Peyer's patch (tissue), 4 donors: ENCODE data around the gene FBXW2. TPM values are rescaled to one million over a fixed set of nuclear protein-coding genes. Genes with fewer than 3 reads are reported as not detected.

Experiments
- DNase-seq, 3 donors: peaks; one replicate each; pipeline ENCODE4 v3.0.0-alpha.2; 2017 to 2019
- H3K27ac ChIP-seq, 4 donors: fragments of 200-600 bp; sonication (generic); one replicate each; pipeline ENCODE4 v1.5.1; 2016 to 2019
- H3K27me3 ChIP-seq, 2 donors: fragments of 200-600 bp; sonication (generic); one replicate each; pipeline ENCODE4 v1.5.1; 2019
- H3K36me3 ChIP-seq, 3 donors: fragments of 200-600 bp; sonication (generic); one replicate each; pipeline ENCODE4 v1.5.1; 2016 to 2019
- H3K4me1 ChIP-seq, 4 donors: fragments of 200-600 bp; sonication (generic); one replicate each; pipeline ENCODE4 v1.5.1; 2016 to 2019
- H3K4me3 ChIP-seq, 4 donors: fragments of 200-600 bp; sonication (generic); 1 replicate in 3 of 4; 2 replicates in 1 of 4; pipeline ENCODE4 v1.5.1; 2016 to 2019; ENCODE audit warnings: mild to moderate bottlenecking in 1 of 4
- H3K9me3 ChIP-seq, 4 donors: fragments of 200-600 bp; sonication (generic); one replicate each; pipeline ENCODE4 v1.5.1; 2016 to 2019; ENCODE audit warnings: mild to moderate bottlenecking in 1 of 4
- POLR2A ChIP-seq, 2 donors: fragments of 450-650 bp; IDR thresholded peaks; one replicate each; pipeline ENCODE4 v1.5.1; 2017; ENCODE audit warnings: antibody characterized with exemption in 2 of 2, mild to moderate bottlenecking in 2 of 2, moderate library complexity in 2 of 2
- total RNA-seq, 4 donors: library from RNA; depleted of rRNA; stranded (reverse); fragments of >200 nt; gene quantifications; one replicate each; pipeline ENCODE4 v1.1.0, GENCODE V29; 2016
- TF ChIP-seq, protein P1 (sequence below), 6 experiments: fragments of 450-650 bp in 4 of 6; fragments of 200-600 bp in 2 of 6; sonication (generic) in 1 of 6; IDR thresholded peaks; one replicate each; pipeline ENCODE4 v1.5.1; 2017 to 2019; ENCODE audit warnings: antibody characterized with exemption in 6 of 6, mild to moderate bottlenecking in 3 of 6, moderate library complexity in 1 of 6

FBXW2 gene
- total RNA-seq, 4 donors from 2014 or later: 70.5 to 93.3 (median 82.8) TPM

DNA sequence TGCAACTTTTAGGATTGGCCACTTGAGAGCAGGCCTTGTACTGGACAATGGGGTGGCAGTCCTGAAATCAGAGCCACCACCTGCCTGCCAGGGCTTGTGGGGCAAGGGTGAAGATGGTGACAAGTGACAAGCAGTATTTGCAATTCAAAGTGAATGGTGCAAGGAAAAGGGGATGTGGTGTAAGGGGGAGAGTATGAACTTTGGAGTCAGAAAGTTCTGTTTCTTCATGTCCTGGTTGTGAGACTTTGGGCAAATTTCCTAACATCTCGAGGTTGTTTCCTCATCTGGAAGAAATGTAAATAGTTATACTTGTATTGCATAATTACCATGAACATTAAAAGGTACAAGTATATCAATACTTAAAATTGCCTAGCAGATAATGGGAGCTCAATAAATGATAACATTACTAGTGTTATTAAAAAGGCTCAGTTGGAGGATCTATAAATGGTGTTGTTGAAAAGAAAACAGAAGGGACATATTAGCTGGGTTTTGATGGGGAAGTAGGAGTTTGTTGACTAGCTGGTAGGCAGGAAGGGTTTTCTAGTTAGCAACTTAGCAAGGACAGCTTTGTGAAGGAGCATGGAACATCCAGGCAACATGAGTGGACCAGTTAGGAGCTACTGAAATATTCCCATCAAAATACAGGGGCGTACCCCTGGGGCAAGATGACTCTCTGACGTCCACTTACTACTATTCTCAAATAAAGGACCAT is 57.6 kb downstream of the FBXW2 start:
- H3K27ac ChIP-seq: peak overlapping the region in 3 of 4 donors; percentile 26 to 72 (median 55)
- H3K36me3 ChIP-seq: no peaks in the 10 kb centered on the region
- H3K4me1 ChIP-seq: peaks cover 0 to 4% (median 0%) of the 10 kb centered on the region in 4 donors
- no peak overlapping the region for H3K4me3 ChIP-seq
- H3K27me3 ChIP-seq: no peaks in the 10 kb centered on the region
- H3K9me3 ChIP-seq: no peaks in the 10 kb centered on the region
- TF ChIP-seq, protein P1, sequence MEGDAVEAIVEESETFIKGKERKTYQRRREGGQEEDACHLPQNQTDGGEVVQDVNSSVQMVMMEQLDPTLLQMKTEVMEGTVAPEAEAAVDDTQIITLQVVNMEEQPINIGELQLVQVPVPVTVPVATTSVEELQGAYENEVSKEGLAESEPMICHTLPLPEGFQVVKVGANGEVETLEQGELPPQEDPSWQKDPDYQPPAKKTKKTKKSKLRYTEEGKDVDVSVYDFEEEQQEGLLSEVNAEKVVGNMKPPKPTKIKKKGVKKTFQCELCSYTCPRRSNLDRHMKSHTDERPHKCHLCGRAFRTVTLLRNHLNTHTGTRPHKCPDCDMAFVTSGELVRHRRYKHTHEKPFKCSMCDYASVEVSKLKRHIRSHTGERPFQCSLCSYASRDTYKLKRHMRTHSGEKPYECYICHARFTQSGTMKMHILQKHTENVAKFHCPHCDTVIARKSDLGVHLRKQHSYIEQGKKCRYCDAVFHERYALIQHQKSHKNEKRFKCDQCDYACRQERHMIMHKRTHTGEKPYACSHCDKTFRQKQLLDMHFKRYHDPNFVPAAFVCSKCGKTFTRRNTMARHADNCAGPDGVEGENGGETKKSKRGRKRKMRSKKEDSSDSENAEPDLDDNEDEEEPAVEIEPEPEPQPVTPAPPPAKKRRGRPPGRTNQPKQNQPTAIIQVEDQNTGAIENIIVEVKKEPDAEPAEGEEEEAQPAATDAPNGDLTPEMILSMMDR (IDR thresholded peaks at IDR 0.05): no peak
- no peak for TF ChIP-seq POLR2A (IDR thresholded peaks at IDR 0.05)
- peak in 1 of 3 donors; percentile 42 for DNase-seq

- Histone ChIP-seq H3K9me3 (no peaks in the 10 kb centered on the region), H3K4me1 (peaks cover 0 to 4% (median 0%) of the 10 kb centered on the region in 4 donors), H3K4me3 (no peak overlapping the region), H3K27me3 (no peaks in the 10 kb centered on the region), H3K27ac (peak overlapping the region in 3 of 4 donors; percentile 26 to 72 (median 55)), H3K36me3 (no peaks in the 10 kb centered on the region)
- TF ChIP-seq, protein P1 (IDR thresholded peaks at IDR 0.05): no peak
- no peak for TF ChIP-seq POLR2A (IDR thresholded peaks at IDR 0.05)
- no peak for DNase-seq
Observed at GRCh38 chr9:120734607-120735410, 58.4 kb downstream of the FBXW2 start.

GRCh38 chr9:120733190-120733589 is 60.0 kb downstream of the FBXW2 start:
- no peak overlapping the region for H3K4me3 ChIP-seq
- H3K36me3 ChIP-seq: no peaks in the 10 kb centered on the region
- no peaks in the 10 kb centered on the region for H3K27me3 ChIP-seq
- no peaks in the 10 kb centered on the region for H3K9me3 ChIP-seq
- peaks cover 0 to 4% (median 0%) of the 10 kb centered on the region in 4 donors for H3K4me1 ChIP-seq
- TF ChIP-seq, protein P1 (IDR thresholded peaks at IDR 0.05): no peak
- TF ChIP-seq POLR2A (IDR thresholded peaks at IDR 0.05): no peak
- H3K27ac ChIP-seq: no peak overlapping the region
- no peak for DNase-seq

DNA sequence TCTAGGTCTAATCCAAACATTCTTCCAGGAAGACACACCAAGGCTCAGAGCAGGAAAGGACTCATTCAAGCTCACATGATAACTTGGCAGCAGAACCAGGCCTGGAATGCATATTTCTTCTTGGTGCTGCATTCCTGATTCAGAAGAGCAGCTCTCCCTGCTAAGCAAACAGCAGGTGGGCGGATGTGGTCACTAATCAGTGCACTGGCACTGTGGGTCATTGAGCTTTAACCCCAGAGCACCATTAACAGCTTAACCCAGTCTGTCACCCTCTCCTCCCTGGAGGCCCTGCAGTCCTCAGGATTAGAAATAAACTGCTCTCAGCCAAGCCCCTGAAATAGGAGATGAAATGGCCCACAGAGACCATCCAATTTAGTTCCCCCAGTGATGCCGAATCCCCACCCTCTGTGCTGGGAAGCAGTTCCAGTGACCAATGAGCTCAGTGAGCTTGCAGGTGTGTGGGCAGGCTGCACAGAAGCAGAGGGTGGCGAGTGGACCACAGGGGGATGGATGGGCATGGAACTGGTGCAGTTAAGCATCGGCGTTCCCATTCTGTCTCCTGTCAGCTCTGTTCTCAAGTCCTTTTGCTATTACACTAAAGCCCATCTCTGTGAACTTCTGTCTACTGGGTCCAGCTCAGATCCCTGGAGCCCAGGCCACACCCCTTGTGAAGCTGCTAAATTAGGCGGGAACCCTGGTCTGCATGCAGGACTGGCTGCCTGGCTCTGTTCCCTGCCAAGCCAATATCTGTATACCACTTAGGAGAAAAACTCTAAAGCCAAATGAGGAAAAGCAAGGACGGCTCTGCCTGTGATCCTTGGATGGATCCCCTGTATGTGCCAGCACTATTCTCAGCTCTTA is 62.3 kb downstream of the FBXW2 start:
- Histone ChIP-seq H3K4me3 (no peak overlapping the region), H3K27me3 (no peaks in the 10 kb centered on the region), H3K9me3 (no peaks in the 10 kb centered on the region), H3K36me3 (no peaks in the 10 kb centered on the region), H3K4me1 (peaks cover 0 to 4% (median 0%) of the 10 kb centered on the region in 4 donors), H3K27ac (peak overlapping the region in 1 of 4 donors; percentile 3)
- DNase-seq: peak in 2 of 3 donors; percentile 28 to 65
- no peak for TF ChIP-seq POLR2A (IDR thresholded peaks at IDR 0.05)
- TF ChIP-seq, protein P1 (IDR thresholded peaks at IDR 0.05): no peak

- Histone ChIP-seq H3K27ac (no peak overlapping the region), H3K4me1 (peaks cover 0 to under 1% (median 0%) of the 10 kb centered on the region in 4 donors)
Observed at GRCh38 chr9:120729791-120730241, 63.4 kb downstream of the FBXW2 start.

More at GRCh38 chr9:120729791-120730241, 63.4 kb downstream of the FBXW2 start:
- Histone ChIP-seq H3K36me3 (no peaks in the 10 kb centered on the region), H3K27me3 (no peaks in the 10 kb centered on the region), H3K4me3 (no peak overlapping the region), H3K9me3 (no peaks in the 10 kb centered on the region)
- TF ChIP-seq, protein P1 (IDR thresholded peaks at IDR 0.05): no peak
- no peak for TF ChIP-seq POLR2A (IDR thresholded peaks at IDR 0.05)
- no peak for DNase-seq
